HL-60 (cell line): Measurements from ENCODE around the gene DNAJC1.

Experiments used
- CTCF ChIP-seq: IDR thresholded peaks from one replicate; pipeline ENCODE4 v1.5.1; 2011; ENCODE audit warnings: low read length, control low read depth, inconsistent platforms; ENCODE audit not compliant: insufficient read depth
- POLR2AphosphoS5 ChIP-seq: IDR thresholded peaks from 2 replicates; pipeline ENCODE4 v1.6.1; 2012; ENCODE audit warnings: low read depth

- TF ChIP-seq CTCF (no peak), POLR2AphosphoS5 (peak; percentile 23; the same call in 1 of the 2 replicates)
These were observed at the start of gene DNAJC1 for GRCh38 chr10:22003177-22003963.
